Esophagus squamous epithelium (tissue), 4 donors: ENCODE data around the gene SLC26A9.

Source experiments
- CTCF ChIP-seq, 6 experiments: fragments of 450-650 bp in 4 of 6; fragments of 200-600 bp in 2 of 6; sonication (generic) in 2 of 6; IDR thresholded peaks; one replicate each; pipeline ENCODE4 v1.5.1; 2016 to 2019; ENCODE audit warnings: antibody characterized with exemption in 6 of 6, mild to moderate bottlenecking in 4 of 6, moderate library complexity in 4 of 6
- POLR2A ChIP-seq, 4 donors: fragments of 450-650 bp; IDR thresholded peaks; one replicate each; pipeline ENCODE4 v1.6.1; 2017; ENCODE audit warnings: antibody characterized with exemption in 4 of 4, mild to moderate bottlenecking in 4 of 4, moderate library complexity in 3 of 4

GRCh38 chr1:205992218-205992882, 49.1 kb upstream of the SLC26A9 start:
- TF ChIP-seq POLR2A (IDR thresholded peaks at IDR 0.05) (no peak), CTCF (IDR thresholded peaks at IDR 0.05) (no peak)
